Neural progenitor cell (in vitro differentiated cells): ENCODE data around the gene EDEM3.

Experiments
- EZH2phosphoT487 ChIP-seq: fragments of 200-600 bp; sonication (generic); IDR thresholded peaks from 2 replicates; pipeline ENCODE4 v1.6.1; 2017; ENCODE audit warnings: antibody characterized with exemption
- TF ChIP-seq, protein P1 (sequence below): fragments of 200-600 bp; sonication (generic); IDR thresholded peaks from 2 replicates; pipeline ENCODE4 v1.5.1; 2017; ENCODE audit warnings: antibody characterized with exemption, mild to moderate bottlenecking

DNA sequence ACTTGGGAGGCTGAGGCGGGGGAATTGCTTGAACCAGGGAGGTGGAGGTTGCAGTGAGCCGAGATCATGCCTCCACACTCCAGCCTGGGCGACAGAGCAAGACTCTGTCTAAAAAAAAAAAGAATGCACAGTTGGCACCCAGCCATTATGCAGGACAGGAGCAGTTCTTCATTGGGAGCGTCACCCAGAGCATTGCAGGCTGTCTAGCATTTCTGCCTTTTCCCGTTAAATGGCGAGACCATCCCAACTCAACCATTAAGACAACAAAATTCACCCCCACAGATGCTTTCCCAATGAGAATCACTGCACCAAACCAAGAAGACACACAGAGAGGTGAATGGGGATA, 105.8 kb downstream of the EDEM3 start:
- TF ChIP-seq EZH2phosphoT487 = no peak
- TF ChIP-seq, protein P1, sequence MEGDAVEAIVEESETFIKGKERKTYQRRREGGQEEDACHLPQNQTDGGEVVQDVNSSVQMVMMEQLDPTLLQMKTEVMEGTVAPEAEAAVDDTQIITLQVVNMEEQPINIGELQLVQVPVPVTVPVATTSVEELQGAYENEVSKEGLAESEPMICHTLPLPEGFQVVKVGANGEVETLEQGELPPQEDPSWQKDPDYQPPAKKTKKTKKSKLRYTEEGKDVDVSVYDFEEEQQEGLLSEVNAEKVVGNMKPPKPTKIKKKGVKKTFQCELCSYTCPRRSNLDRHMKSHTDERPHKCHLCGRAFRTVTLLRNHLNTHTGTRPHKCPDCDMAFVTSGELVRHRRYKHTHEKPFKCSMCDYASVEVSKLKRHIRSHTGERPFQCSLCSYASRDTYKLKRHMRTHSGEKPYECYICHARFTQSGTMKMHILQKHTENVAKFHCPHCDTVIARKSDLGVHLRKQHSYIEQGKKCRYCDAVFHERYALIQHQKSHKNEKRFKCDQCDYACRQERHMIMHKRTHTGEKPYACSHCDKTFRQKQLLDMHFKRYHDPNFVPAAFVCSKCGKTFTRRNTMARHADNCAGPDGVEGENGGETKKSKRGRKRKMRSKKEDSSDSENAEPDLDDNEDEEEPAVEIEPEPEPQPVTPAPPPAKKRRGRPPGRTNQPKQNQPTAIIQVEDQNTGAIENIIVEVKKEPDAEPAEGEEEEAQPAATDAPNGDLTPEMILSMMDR = no peak
